ENCODE data around the gene RBKS.
"Not testable (repeated sequence)": the region's sequence is repeated elsewhere in the genome, so short reads cannot be mapped to it uniquely, and the experiment has no call there.

The RBKS gene

GRCh38 chr2:27904405-27904665, 14.1 kb upstream of the RBKS start:
- no peak for DNase-seq

DNA sequence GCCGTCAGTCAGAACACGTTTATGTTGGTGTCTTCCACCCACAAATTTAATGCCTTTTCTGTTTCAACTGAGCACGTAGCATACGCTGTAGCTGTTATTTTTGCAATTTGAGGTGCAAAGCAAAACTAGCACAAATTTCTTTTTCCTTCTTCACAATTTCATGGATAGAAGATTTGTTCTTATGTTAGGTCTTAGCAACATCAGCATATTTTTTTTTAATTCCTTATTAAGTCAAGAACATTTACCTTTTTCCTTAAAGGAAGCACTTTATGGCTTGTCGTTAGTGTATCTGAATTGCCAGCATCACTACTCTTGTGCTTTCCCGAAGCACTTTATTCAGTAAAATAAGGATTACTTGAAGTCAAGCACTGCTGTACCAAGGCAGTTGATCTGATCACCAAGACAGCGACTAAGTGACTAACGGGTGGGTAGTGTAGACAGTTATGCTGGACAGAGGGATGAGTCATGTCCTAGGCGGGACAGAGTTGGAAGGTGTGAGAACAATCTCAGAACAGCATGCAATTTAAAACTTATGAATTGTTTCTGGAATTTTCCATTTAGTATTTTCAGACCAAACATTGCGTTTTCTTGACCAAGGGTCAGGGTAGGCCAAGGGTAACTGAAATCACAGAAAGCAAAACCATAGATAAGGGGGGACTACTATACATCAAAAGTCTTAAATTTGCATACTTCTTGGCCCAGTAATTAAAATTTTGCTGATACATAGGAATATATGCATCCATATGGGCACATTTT, 13.6 kb upstream of the RBKS start:
- DNase-seq = no peak

GRCh38 chr2:27903018-27903417, 12.8 kb upstream of the RBKS start:
- no peak for DNase-seq

- no peak for DNase-seq
Observed at GRCh38 chr2:27902098-27902497, 11.9 kb upstream of the RBKS start.

- DNase-seq = no peak
Observed at GRCh38 chr2:27901234-27901633, 11.0 kb upstream of the RBKS start.

DNA sequence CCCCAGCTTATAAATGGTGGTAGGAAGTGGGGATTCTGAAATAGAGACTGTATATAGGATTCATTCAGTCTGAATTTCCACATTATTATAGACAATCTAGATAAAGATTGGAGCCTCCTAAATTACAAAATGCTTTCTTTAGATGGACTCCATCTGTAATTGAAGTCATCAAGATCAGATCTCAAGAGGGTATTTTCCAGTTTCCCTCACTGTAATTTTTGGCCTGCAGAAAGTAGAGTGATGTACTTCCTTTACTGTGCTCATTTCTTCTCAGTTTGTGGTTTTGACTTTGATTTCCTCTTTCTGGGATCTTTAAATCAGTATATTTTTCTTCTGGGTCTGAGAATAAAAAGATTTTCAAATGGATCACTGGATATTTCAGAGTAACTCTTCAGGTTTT, 7.5 kb upstream of the RBKS start:
- no peak for DNase-seq

DNA sequence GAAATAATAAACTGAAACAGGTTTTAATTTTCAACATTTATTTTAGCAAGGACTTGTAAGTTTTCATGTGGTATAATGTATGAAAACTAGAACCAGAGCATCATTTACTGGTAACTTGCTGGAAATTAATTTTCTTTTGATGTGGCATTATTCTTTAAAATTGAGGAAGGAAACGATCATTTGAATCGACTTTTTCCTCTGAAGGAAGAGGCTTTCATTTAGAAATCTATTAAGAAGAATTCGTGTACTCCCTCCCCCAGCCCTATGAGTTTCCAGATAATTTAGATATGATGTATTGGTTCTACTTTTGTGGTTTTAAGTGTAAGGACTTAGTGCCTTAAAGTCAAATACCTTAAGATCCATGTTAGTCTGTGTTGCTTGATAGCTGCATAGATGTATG, 2.8 kb upstream of the RBKS start:
- DNase-seq = peak in 1 of 2 donors; percentile 41

- DNase-seq = no peak
Observed at GRCh38 chr2:27891673-27892105, 1.5 kb upstream of the RBKS start.

GRCh38 chr2:27890924-27891672, 911 bp upstream of the RBKS start:
- DNase-seq = peak; percentile 93 to 96

GRCh38 chr2:27889774-27890145, 427 bp downstream of the RBKS start:
- DNase-seq = peak in 1 of 2 donors; percentile 43

GRCh38 chr2:27888790-27889189, 1.4 kb downstream of the RBKS start:
- DNase-seq = no peak

DNA sequence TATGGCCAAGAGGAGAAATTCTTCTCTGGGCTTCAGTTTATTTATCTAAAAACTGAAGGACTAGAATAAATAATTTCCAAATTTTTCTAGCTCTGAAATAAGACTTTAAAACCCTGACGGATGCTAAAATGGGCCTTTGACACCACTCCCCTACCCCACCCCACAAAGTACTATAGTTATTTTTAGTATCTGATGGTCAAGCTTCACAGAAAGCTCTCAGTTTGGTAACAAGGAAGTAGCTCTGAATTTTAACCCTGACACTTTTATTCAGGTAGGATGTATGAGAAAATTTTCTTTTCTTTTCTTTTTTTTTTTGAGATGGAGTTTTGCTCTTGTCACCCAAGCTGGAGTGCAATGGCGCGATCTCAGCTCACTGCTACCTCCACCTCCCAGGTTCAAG, 2.4 kb downstream of the RBKS start:
- no peak for DNase-seq

GRCh38 chr2:27887111-27887510, 3.1 kb downstream of the RBKS start:
- DNase-seq = no peak

GRCh38 chr2:27886322-27886721, 3.9 kb downstream of the RBKS start:
- no peak for DNase-seq

- no peak for DNase-seq
Observed at GRCh38 chr2:27885661-27886060, 4.5 kb downstream of the RBKS start.

- DNase-seq = no peak
Observed at GRCh38 chr2:27885234-27885633, 5.0 kb downstream of the RBKS start.

- DNase-seq = no peak
Observed at GRCh38 chr2:27884601-27885000, 5.6 kb downstream of the RBKS start.

DNA sequence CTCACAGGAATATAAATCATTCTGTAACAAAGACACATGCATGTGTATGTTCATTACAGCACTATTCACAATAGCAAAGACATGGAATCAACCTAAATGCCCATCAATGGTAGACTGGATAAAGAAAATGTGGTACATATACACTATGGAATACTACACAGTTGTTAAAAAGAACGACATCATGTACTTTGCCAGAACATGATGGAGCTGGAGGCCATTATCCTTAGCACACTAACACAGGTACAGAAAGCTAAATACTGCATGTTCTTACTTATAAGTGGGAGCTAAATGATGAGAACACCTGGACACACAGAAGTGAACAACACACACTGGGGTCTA, 7.6 kb downstream of the RBKS start:
- not testable (repeated sequence) for DNase-seq

- DNase-seq = not testable (repeated sequence)
Observed at GRCh38 chr2:27881815-27882583, 8.2 kb downstream of the RBKS start.

- DNase-seq = no peak
Observed at GRCh38 chr2:27878825-27879224, 11.4 kb downstream of the RBKS start.

DNA sequence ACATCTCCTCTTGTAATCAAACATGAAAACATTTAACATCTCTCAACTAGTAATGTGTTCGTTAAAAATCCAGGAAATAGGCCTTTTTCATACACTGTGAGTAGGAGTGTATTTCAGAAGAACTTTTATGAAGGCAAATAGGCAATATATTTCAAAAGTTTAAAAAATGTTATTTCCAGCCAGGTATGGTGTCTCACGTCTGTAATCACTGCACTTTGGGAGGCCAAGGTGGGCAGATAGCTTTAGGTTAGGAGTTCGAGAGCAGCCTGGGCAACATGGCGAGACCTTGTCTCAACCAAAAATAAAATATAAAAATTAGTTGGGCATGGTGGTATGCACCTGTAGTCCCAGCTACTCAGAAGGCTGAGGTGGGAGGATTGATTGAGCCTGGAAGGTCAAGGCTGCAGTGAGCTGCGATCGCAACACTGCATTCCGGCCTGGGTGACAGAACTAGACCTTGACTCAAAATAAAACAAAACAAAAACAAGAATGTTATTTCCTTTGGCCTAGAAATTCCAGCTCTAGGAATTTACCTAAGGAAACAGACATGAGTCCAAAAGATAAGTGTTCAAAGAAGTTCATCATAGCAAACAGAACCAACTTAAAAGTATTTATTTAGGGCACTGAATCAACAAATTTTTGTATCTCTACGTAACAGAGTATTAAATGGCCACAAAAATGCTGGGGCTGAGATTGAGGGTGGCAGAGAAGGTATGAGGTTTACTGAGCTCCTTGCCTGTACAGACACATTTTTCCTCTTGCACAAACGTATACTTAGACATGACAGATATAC, 14.9 kb downstream of the RBKS start:
- DNase-seq = no peak

GRCh38 chr2:27873091-27873490, 17.1 kb downstream of the RBKS start:
- no peak for DNase-seq

DNA sequence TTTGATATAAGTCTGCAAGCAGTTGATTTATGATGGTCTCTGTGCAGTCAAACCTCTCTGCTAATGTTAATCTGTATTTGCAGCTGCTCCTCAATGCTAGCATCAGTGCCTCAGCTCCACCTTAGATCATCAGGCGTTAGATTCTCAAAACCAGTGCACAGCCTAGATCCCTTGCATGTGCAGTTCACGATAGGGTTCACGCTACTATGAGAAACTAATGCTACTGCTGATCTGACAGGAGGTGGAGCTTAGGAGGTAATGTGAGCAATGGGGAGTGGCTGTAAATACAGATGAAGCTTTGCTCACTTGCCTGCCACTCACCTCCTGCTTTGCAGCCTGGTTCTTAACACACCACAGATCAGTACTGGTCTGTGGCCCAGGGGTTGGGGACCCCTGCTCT, 18.4 kb downstream of the RBKS start:
- DNase-seq = no peak
